IMR-90 (cell line): ENCODE measurements around the gene RTN1. TPM values are rescaled to one million over a fixed set of nuclear protein-coding genes. Genes with fewer than 3 reads are reported as not detected.

Source experiments
- ATAC-seq: fragments of 200-7000 bp; cut with Tn5 transposase; 2 replicates; pipeline ENCODE4 v1.9.1; 2020; ENCODE audit warnings: low read depth, mild to moderate bottlenecking, moderate library complexity
- BruUV-seq: library from RNA; stranded (reverse); fragments of 400-500 nt; replicated peaks from 2 replicates; lab custom pipeline; 2021; lab: Mats Ljungman, UMichigan
- CTCF ChIA-PET: fragments of 300-600 bp; formaldehyde crosslinking; extraction: SDS; loops from one replicate; lab custom pipeline; 2021; ENCODE audit warnings: antibody characterized with exemption; lab: Yijun Ruan, JAX
- POLR2A ChIA-PET: fragments of 300-600 bp; sonication (Branson Sonifier 250); formaldehyde crosslinking; loops from one replicate; lab custom pipeline; 2022; ENCODE audit warnings: antibody characterized with exemption; ENCODE audit not compliant: unreplicated experiment; lab: Charles Lee
- DNase-seq: peaks from one replicate; pipeline ENCODE4 v3.0.0; 2013
- H2AFZ ChIP-seq: replicated peaks from 2 replicates; pipeline ENCODE3; 2013; ENCODE audit warnings: low read length, mild to moderate bottlenecking; ENCODE audit not compliant: poor library complexity
- H2AK5ac ChIP-seq: 2 replicates; pipeline ENCODE4 v1.6.1; 2013; ENCODE audit warnings: low read depth, low read length, inconsistent platforms
- H2AK9ac ChIP-seq: replicated peaks from 2 replicates; pipeline ENCODE3; 2013; ENCODE audit warnings: mild to moderate bottlenecking, low read depth, low read length, moderate library complexity; ENCODE audit not compliant: poor library complexity
- H2BK120ac ChIP-seq: 2 replicates; pipeline ENCODE4 v1.6.1; 2013; ENCODE audit warnings: low read depth, low read length, inconsistent platforms
- H2BK15ac ChIP-seq: 3 replicates; pipeline ENCODE4 v1.6.1; 2013; ENCODE audit warnings: low read depth, low read length, inconsistent platforms
- H2BK20ac ChIP-seq: 2 replicates; pipeline ENCODE4 v1.6.1; 2013; ENCODE audit warnings: low read depth, mild to moderate bottlenecking, inconsistent platforms, low read length, moderate library complexity
- H2BK5ac ChIP-seq: 2 replicates; pipeline ENCODE4 v1.6.1; 2013; ENCODE audit warnings: mild to moderate bottlenecking, low read depth, low read length, inconsistent platforms; ENCODE audit not compliant: poor library complexity, severe bottlenecking
- H3K14ac ChIP-seq: replicated peaks from 2 replicates; pipeline ENCODE4 v1.6.1; 2013; ENCODE audit warnings: low read depth, low read length, inconsistent platforms
- H3K18ac ChIP-seq: 2 replicates; pipeline ENCODE4 v1.6.1; 2013; ENCODE audit warnings: low read depth, low read length, control low read depth
- H3K23ac ChIP-seq: 2 replicates; pipeline ENCODE4 v1.6.1; 2013; ENCODE audit warnings: low read depth, low read length, inconsistent platforms
- H3K27ac ChIP-seq: 2 replicates; pipeline ENCODE4 v1.5.1; 2013; ENCODE audit warnings: mild to moderate bottlenecking, control low read depth, low read length; ENCODE audit not compliant: insufficient read depth
- H3K27me3 ChIP-seq: 2 replicates; pipeline ENCODE4 v1.6.1; 2013; ENCODE audit warnings: low read length; ENCODE audit not compliant: control insufficient read depth, insufficient read depth
- H3K36me3 ChIP-seq: 2 replicates; pipeline ENCODE4 v1.6.1; 2013; ENCODE audit warnings: low read length, mixed read lengths; ENCODE audit not compliant: control insufficient read depth, insufficient read depth
- H3K4ac ChIP-seq: 2 replicates; pipeline ENCODE4 v1.6.1; 2013; ENCODE audit warnings: low read depth, low read length, inconsistent platforms
- H3K4me1 ChIP-seq: 2 replicates; pipeline ENCODE4 v1.6.1; 2013; ENCODE audit warnings: low read length, mixed read lengths; ENCODE audit not compliant: control insufficient read depth, insufficient read depth
- H3K4me2 ChIP-seq: 2 replicates; pipeline ENCODE4 v1.6.1; 2013; ENCODE audit warnings: low read depth, mild to moderate bottlenecking, control low read depth, low read length, moderate library complexity
- H3K4me3 ChIP-seq: 2 replicates; pipeline ENCODE4 v1.5.1; 2013; ENCODE audit warnings: low read depth, mild to moderate bottlenecking, control low read depth, low read length, moderate library complexity; ENCODE audit not compliant: insufficient read depth
- H3K56ac ChIP-seq: 2 replicates; pipeline ENCODE4 v1.6.1; 2013; ENCODE audit warnings: low read length, inconsistent platforms; ENCODE audit not compliant: insufficient read depth; ENCODE audit errors: extremely low read depth
- H3K79me1 ChIP-seq, 2 experiments: 2 replicates each; pipeline ENCODE4 v1.6.1; 2013; ENCODE audit warnings: low read length in 2 of 2, inconsistent platforms in 1 of 2, low read depth in 1 of 2
- H3K9ac ChIP-seq: 2 replicates; pipeline ENCODE4 v1.6.1; 2013; ENCODE audit warnings: low read depth, low read length, control low read depth
- H3K9me1 ChIP-seq: 2 replicates; pipeline ENCODE4 v1.6.1; 2013; ENCODE audit warnings: low read length, inconsistent platforms; ENCODE audit not compliant: insufficient read depth
- H3K9me3 ChIP-seq: 2 replicates; pipeline ENCODE4 v1.6.1; 2013; ENCODE audit warnings: low read length; ENCODE audit not compliant: control insufficient read depth, insufficient read depth
- H4K20me1 ChIP-seq: 2 replicates; pipeline ENCODE4 v1.6.1; 2013; ENCODE audit warnings: low read length, inconsistent platforms; ENCODE audit not compliant: insufficient read depth
- H4K5ac ChIP-seq: 2 replicates; pipeline ENCODE4 v1.6.1; 2013; ENCODE audit warnings: mild to moderate bottlenecking, low read depth, low read length, control low read depth
- H4K8ac ChIP-seq, 2 experiments: 2 replicates each; pipeline ENCODE4 v1.6.1; 2013; ENCODE audit warnings: low read depth in 2 of 2, low read length in 2 of 2, control low read depth in 1 of 2, inconsistent platforms in 1 of 2
- H4K91ac ChIP-seq: 2 replicates; pipeline ENCODE4 v1.6.1; 2013; ENCODE audit warnings: low read depth, low read length, inconsistent platforms; ENCODE audit not compliant: insufficient read depth
- BHLHE40 ChIP-seq: fragments of 150-350 bp; IDR thresholded peaks from 2 replicates; pipeline ENCODE4 v1.6.1; 2016; ENCODE audit warnings: mild to moderate bottlenecking, low read depth, low read length
- CEBPB ChIP-seq: IDR thresholded peaks from 2 replicates; pipeline ENCODE4 v1.6.1; 2012; ENCODE audit warnings: low read depth, low read length, improper control_type of control experiment
- CHD1 ChIP-seq: IDR thresholded peaks from 2 replicates; pipeline ENCODE4 v1.6.1; 2012; ENCODE audit warnings: low read depth, low read length, improper control_type of control experiment
- ELK1 ChIP-seq: fragments of 150-350 bp; IDR thresholded peaks from 2 replicates; pipeline ENCODE4 v1.6.1; 2016; ENCODE audit warnings: low read depth, mild to moderate bottlenecking, low read length, moderate library complexity, borderline replicate concordance
- FOS ChIP-seq: fragments of 150-350 bp; IDR thresholded peaks from 2 replicates; pipeline ENCODE4 v1.6.1; 2016; ENCODE audit warnings: low read depth, low read length
- MAFK ChIP-seq: IDR thresholded peaks from 2 replicates; pipeline ENCODE4 v1.6.1; 2012; ENCODE audit warnings: low read depth, low read length, improper control_type of control experiment
- MAZ ChIP-seq: IDR thresholded peaks from 2 replicates; pipeline ENCODE4 v1.6.1; 2012; ENCODE audit warnings: low read depth, mild to moderate bottlenecking, low read length, improper control_type of control experiment, moderate library complexity, borderline replicate concordance
- MXI1 ChIP-seq: IDR thresholded peaks from 2 replicates; pipeline ENCODE4 v1.6.1; 2012; ENCODE audit warnings: low read depth, mild to moderate bottlenecking, low read length, moderate library complexity, borderline replicate concordance
- NFE2L2 ChIP-seq: fragments of 150-350 bp; IDR thresholded peaks from 2 replicates; pipeline ENCODE4 v1.6.1; 2016; ENCODE audit warnings: low read depth, mild to moderate bottlenecking, low read length
- POLR2A ChIP-seq: IDR thresholded peaks from 2 replicates; pipeline ENCODE4 v1.6.1; 2012; ENCODE audit warnings: mild to moderate bottlenecking, low read depth, low read length
- RAD21 ChIP-seq: IDR thresholded peaks from 2 replicates; pipeline ENCODE4 v1.6.1; 2012; ENCODE audit warnings: low read length, improper control_type of control experiment
- RCOR1 ChIP-seq: IDR thresholded peaks from 2 replicates; pipeline ENCODE4 v1.6.1; 2012; ENCODE audit warnings: mild to moderate bottlenecking, low read length, improper control_type of control experiment; ENCODE audit not compliant: insufficient replicate concordance
- RFX5 ChIP-seq: IDR thresholded peaks from 2 replicates; pipeline ENCODE4 v1.8.0; 2012; ENCODE audit warnings: low read depth, mild to moderate bottlenecking, low read length, moderate library complexity
- SMC3 ChIP-seq: fragments of 150-350 bp; IDR thresholded peaks from 2 replicates; pipeline ENCODE4 v1.6.1; 2016; ENCODE audit warnings: low read depth, mild to moderate bottlenecking, antibody characterized with exemption, low read length, moderate library complexity
- USF2 ChIP-seq: fragments of 150-350 bp; IDR thresholded peaks from 2 replicates; pipeline ENCODE4 v1.6.1; 2017; ENCODE audit warnings: mild to moderate bottlenecking, antibody characterized with exemption, low read length, low read depth
- whole genome bisulfite sequencing, 2 experiments: methylation state at CpG; one replicate each; pipeline versions ENCODE4 v1.1.5 to v1.1.7; 2013; ENCODE audit warnings: missing lambda C conversion rate in 2 of 2; ENCODE audit not compliant: insufficient read length in 1 of 2; ENCODE audit errors: extremely low coverage in 2 of 2; 5-methylcytosine and 5-hydroxymethylcytosine counted together
- dilution Hi-C: fragments of 300-500 bp; cut with HindIII; formaldehyde crosslinking; loops from one replicate; pipeline ENCODE4 v1.14.3; 2018; ENCODE audit warnings: low sequenced_read_pairs; ENCODE audit not compliant: unreplicated experiment
- in situ Hi-C: fragments of 300-500 bp; cut with MboI; formaldehyde crosslinking; loops from 3 replicates; pipeline ENCODE4 v1.14.3; 2019; ENCODE audit warnings: low sequenced_read_pairs, inconsistent platforms, mixed read lengths
- intact Hi-C: fragments of 100-400 bp; cut with micrococcal nuclease; formaldehyde crosslinking; loops from 2 replicates; pipeline ENCODE4 v1.10.0; 2022
- polyA plus RNA-seq, 3 experiments: library from polyadenylated mRNA; depleted of rRNA; stranded (reverse); fragments of >200 nt; gene quantifications; 2 replicates each; pipeline ENCODE4 v1.2.3, GENCODE V29; 2012; ENCODE audit warnings: low replicate concordance in 1 of 3
- total RNA-seq: library from RNA; depleted of rRNA; stranded (reverse); fragments of >200 nt; gene quantifications from 2 replicates; pipeline ENCODE4 v1.2.3, GENCODE V29; 2012

Gene RTN1
- total and polyA plus RNA-seq, 2 of the 4 experiments (the other 2 are of a cell fraction) = 0.18 to 0.46 TPM

- H3K4me2 ChIP-seq = peak within 1 kb of the TSS; percentile 82
- H3K36me3 ChIP-seq = no peaks in the 10 kb centered on the region
- H3K79me1 ChIP-seq = no peaks in the 10 kb centered on the region
- H2AK5ac ChIP-seq = no peak within 1 kb of the TSS
- H3K4ac ChIP-seq = no peak within 1 kb of the TSS
- ATAC-seq (peak; percentile 98), DNase-seq (peak; percentile 71)
- H3K27ac ChIP-seq = no peak within 1 kb of the TSS
- H3K14ac ChIP-seq = no peak within 1 kb of the TSS
- 0% methylated on average over 3 of the region's 46 CpGs; no CpG with 5 or more reads in 1 of the 2 experiments for WGBS, 2 experiments
- H3K9ac ChIP-seq = 0 out of 2 replicates have a peak within 1 kb of the TSS, but pooled peaks have one; percentile 13
- H4K20me1 ChIP-seq = no peaks in the 10 kb centered on the region
- intact Hi-C loops (loop anchor here (1.0 kb wide), 2 partner anchors 69 to 449 kb away; no protein-coding TSS in a partner anchor), dilution Hi-C loops (no loop called here), in situ Hi-C loops (loop anchor here (10.0 kb wide), 1 partner anchor 452 kb away; no protein-coding TSS in a partner anchor)
- H3K27me3 ChIP-seq = peaks cover 10% of the 10 kb centered on the region
- H4K5ac ChIP-seq = no peak within 1 kb of the TSS
- H2BK15ac ChIP-seq = no peak within 1 kb of the TSS
- H3K18ac ChIP-seq = no peak within 1 kb of the TSS
- H4K91ac ChIP-seq = no peak within 1 kb of the TSS
- H3K9me3 ChIP-seq = no peaks in the 10 kb centered on the region
- no peak within 1 kb of the TSS for H2BK5ac ChIP-seq
- ChIA-PET CTCF (interaction anchor here (0.7 to 2.6 kb wide), 11 partner anchors 9 to 98 kb away, joined by 3 to 19 read pairs (median 4); no protein-coding TSS in a partner anchor), POLR2A (no interaction called here)
- H4K8ac ChIP-seq = no peak within 1 kb of the TSS
- H2AFZ ChIP-seq = peak within 1 kb of the TSS; percentile 89
- H3K9me1 ChIP-seq = no peaks in the 10 kb centered on the region
- no peak within 1 kb of the TSS for H3K23ac ChIP-seq
- no peak within 1 kb of the TSS for H3K56ac ChIP-seq
- no peak within 1 kb of the TSS for H2BK20ac ChIP-seq
- no peak within 1 kb of the TSS for H2AK9ac ChIP-seq
- H3K4me3 ChIP-seq = peak within 1 kb of the TSS; percentile 37
- no peak within 1 kb of the TSS for H2BK120ac ChIP-seq
- no TSS peak for BruUV-seq
- no peaks in the 10 kb centered on the region for H3K4me1 ChIP-seq
- TF ChIP-seq RFX5 (no peak), FOS (no peak), RCOR1 (no peak), ELK1 (no peak), USF2 (no peak), MXI1 (no peak), CHD1 (no peak), BHLHE40 (no peak), POLR2A (no peak), MAZ (no peak), SMC3 (peak; percentile 78), CEBPB (no peak), NFE2L2 (no peak), MAFK (no peak), RAD21 (peak; percentile 76)
These were observed 294.0 kb downstream of the RTN1 start, which contains the start of gene CCDC175 for GRCh38 chr14:59576332-59577294. TSS of gene CCDC175 (minus strand) at chr14:59576812. CDS start at chr14:59576775, 37 bp downstream.
